Cerebellar cortex (tissue), 1 donor: ENCODE results near the gene OXLD1.
"Not testable (repeated sequence)": the region's sequence is repeated elsewhere in the genome, so short reads cannot be mapped to it uniquely, and the experiment has no call there.

ENCODE experiments used
- DNase-seq: peaks from one replicate; pipeline ENCODE4 v3.0.0-alpha.2; 2015; ENCODE audit warnings: low spot score

Gene OXLD1

DNA sequence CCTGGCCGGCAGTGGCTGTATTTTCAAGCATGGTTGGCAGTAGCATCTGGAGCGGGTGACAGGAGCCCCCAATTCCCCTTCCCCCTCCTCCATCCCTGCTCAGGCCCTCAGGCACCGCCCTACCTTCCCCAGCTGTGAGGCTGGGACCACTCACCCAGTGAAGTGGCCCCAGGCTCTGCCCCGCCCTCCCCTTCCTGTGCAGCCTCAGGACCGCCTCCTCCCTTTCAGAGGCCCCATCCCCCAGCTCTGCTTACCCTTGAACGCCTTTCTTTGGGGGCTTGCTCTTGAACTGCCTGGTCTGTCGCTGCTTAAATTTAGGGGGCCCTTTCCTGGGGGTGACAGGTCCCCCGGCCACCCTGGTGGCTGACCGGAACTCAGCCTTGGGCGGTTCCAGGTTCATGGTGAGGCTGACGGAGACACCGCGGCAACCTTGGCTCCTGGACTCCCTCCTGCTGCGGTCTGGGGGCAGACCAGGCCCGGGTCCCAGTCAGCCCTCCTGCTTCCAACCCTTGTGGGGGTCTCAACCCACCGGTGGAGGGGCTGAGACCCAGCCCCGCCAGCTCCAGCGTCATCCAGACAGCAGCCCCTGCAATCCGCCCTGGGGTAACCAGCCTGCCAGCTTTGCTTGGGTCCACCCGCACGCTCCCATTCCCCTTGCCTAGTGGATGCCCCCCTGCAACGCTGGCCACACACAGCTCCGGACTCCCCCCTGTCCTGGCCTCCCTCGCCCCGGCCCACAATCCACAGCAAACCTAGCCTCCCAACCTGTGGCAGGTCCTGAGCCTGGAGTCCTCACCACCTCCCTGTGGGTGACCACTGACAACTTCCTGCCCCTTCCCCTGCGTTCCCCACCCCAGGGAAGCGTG, 13.3 kb downstream of the OXLD1 start:
- DNase-seq = no peak

- no peak for DNase-seq
Observed at GRCh38 chr17:81651692-81652091, 14.7 kb downstream of the OXLD1 start.

GRCh38 chr17:81650951-81651350, 15.5 kb downstream of the OXLD1 start:
- DNase-seq = no peak

DNA sequence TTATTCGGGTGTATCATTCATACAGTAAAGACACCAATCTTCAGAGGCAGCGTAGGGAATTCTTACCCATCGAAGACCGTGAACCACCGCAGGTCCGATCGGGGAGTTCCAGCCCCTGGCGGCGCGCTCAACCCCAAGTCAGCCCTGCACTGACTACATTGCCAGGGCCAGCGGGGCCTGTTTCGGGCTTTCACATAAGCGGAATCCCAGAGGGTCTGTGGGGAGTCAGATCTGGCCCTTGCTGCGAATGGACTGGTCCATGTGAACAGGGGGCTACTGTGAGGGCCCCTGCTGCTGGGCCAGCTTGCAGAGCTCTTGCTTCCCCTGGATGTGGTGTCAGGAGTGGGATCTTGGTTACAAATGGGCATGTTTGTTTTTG, 17.7 kb downstream of the OXLD1 start:
- no peak for DNase-seq

GRCh38 chr17:81648013-81648706, 18.2 kb downstream of the OXLD1 start:
- peak; percentile 15 for DNase-seq

- DNase-seq = no peak
Observed at GRCh38 chr17:81647640-81648012, 18.8 kb downstream of the OXLD1 start.

DNA sequence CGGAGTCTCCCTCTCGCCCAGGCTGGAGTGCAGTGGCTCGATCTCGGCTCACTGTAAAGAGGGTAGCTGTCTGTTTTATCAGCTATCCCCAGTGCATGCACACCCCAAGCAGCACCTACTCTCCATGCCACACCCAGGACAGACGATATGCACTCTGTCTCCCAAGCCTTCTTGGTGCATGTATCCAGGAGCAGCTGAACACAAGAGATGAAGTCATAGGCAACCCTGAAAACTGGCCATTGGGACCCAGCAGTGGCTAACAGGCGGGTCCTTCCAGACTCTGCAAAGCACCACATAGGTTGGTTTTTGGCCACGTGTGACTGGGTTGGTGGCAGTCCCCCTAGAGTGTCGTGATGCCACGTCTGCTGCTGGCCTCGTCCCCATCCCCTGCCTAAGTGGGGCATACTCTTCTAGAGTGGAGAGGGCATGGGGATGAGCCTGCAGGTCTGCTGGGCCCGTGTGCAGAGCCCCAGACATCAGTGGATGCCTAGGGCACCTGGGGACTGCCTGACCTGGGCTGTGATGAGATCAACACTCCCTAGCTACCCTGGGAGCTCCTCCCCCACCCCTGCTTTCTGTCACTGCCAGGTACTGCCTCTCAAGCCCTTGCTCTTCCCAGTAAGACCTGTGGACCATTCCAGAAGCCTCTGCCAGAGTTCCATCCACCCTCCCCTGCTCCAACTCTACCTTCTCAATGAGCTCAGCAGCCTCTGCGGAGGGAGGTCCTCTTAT, 19.4 kb downstream of the OXLD1 start:
- peak; percentile 92 for DNase-seq

DNA sequence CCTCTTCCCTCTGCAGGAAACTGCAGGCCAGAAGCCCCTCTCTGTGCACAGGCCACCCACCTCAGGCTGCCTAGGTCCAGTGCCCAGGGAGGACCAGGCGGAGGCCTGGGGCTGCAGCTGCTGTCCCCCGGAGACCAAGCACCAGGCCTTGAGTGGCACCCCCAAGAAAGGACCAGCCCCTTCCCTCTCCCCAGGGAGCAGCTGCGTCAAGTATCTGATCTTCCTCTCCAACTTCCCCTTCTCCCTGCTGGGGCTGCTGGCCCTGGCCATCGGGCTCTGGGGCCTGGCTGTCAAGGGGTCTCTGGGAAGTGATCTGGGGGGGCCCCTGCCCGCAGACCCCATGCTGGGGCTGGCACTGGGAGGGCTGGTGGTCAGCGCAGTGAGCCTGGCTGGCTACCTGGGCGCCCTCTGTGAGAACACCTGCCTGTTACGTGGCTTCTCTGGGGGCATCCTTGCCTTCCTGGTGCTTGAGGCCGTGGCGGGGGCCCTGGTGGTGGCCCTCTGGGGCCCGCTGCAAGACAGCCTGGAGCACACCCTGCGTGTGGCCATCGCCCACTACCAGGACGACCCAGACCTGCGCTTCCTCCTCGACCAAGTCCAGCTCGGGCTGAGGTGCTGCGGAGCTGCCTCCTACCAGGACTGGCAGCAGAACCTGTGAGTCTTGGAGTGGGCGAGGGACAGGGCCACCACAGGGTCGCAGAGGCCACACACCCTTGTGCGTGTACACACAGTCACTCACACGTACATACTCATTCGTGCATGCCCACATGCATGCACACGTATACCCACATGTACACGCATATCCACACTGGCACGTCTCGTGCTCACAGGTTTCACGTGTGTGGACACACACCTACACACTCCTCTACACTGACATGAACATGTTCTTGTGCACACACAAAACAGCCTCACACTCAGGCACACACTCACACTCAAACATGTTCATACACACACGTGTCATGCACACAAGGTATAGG, 21.1 kb downstream of the OXLD1 start:
- DNase-seq = no peak

DNA sequence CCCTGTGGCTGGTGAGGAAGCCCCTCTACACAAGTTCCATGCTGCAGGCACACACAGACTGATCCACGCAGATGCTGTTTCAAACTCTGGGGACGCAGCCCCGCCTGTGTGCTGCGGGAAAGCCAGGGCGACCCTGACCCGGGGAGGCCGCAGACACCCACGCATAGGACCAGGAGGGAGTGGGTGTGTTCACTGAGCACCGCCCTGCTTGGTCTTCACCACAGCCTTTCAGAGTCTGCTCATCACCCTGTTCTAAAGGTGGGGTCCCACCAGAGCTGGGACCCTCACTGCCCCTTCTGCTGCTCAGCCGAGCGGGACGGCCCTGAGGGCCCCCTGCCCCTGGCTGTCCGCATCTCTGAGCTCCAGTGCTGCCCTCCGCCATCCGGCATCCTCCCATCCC, 21.9 kb downstream of the OXLD1 start:
- no peak for DNase-seq

DNA sequence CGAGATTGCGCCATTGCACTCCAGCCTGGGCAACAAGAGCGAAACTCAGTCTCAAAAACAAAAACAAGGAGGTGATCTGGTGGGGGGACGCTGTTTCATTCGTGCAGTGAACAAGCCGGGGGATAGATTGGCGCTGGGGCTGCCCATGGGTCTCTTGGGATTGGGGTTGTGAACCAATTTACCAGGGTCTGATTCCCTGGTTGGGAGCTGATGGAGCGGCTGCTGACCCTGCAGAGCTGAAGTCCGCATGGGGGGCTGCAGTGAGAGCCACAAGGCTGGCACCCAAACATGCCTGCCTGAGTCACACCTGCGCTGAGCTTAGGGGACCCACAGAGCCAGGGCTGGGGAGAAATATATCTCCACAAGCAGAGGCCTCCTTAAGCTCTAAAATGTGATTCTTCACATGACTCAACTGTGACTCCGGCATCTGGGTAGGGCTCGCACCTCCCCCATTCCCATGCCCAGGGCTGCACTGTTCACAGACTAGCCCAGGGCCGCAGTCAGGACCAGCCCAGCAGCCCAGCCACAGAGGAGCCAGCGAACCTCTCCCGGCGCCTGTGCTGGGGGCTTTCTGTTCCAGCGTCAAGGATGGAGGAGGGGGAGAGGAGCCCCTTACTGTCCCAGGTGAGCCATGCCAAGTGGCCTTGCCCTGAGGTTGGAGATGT, 24.4 kb downstream of the OXLD1 start:
- peak; percentile 63 for DNase-seq

- no peak for DNase-seq
Observed at GRCh38 chr17:81640011-81640410, 26.4 kb downstream of the OXLD1 start.

DNA sequence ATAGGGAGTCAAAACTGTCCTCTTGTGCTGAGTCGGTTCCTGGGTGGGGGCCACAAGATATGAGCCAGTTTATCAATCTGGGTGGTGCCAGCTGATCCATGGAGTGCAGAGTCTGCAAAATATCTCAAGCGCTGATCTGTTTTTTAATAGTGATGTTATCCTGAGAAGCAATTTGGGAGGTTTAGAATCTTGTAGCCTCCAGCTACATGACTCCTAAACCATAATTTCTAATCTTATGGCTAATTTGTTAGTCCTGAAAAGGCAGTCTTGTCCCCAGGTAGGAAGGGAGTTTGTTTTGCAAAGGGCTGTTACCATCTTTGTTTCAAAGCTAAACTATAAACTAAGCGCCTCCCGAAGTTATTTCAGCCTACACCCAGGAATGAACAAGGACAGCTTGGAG, 27.7 kb downstream of the OXLD1 start:
- no peak for DNase-seq

GRCh38 chr17:81636505-81637288, 29.7 kb downstream of the OXLD1 start, which contains the start of the genes NPLOC4 and TSPAN10:
NPLOC4 (minus strand) TSS chr17:81637112; CDS start chr17:81636930, 182 bp downstream.
TSPAN10 (plus strand) TSS chr17:81637196; CDS start chr17:81642413, 5,217 bp downstream.
- DNase-seq = peak; percentile 72

DNA sequence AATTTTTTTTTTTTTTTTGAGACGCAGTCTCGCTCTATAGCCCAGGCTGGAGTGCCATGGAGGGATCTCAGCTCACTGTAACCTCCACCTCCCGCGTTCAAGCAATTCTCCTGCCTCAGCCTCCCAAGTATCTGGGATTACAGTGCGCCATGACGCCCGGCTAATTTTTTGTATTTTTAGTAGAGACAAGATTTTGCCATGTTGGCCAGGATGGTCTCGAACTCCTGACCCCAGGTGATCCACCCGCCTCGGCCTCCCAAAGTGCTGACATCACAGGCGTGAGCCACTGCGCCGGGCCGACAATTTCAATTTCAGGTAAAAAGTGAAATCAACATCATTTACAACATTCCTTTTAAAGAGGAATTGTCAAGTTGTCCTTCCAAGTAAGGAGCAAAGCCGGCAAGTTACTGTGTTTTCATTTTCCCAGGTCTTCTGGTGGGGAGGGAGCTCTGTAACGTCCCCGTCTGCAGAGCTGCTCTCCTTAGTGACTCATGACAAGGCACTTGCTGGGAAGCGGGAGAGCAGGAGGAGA, 30.4 kb downstream of the OXLD1 start:
- no peak for DNase-seq

- DNase-seq = no peak
Observed at GRCh38 chr17:81635431-81635830, 31.0 kb downstream of the OXLD1 start.

GRCh38 chr17:81631482-81631881, 34.9 kb downstream of the OXLD1 start:
- no peak for DNase-seq

DNA sequence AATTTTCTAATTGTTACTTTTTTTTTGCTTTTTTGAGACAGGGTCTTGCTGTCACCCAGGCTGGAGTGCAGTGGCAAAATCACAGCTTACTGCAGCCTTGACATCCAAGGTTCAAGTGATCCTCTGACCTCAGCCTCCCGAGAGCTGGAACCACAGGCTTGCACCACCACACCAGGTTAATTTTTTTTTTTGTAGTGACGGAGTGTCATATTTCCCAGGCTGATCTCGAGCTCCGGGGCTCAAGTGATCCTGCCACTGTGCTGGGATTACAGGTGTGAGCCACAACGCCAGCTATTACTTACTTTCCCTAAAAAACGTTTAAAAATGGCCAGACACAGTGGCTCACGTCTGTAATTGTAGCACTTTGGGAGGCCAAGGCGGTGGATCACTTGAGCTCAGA, 36.1 kb downstream of the OXLD1 start:
- DNase-seq = no peak

DNA sequence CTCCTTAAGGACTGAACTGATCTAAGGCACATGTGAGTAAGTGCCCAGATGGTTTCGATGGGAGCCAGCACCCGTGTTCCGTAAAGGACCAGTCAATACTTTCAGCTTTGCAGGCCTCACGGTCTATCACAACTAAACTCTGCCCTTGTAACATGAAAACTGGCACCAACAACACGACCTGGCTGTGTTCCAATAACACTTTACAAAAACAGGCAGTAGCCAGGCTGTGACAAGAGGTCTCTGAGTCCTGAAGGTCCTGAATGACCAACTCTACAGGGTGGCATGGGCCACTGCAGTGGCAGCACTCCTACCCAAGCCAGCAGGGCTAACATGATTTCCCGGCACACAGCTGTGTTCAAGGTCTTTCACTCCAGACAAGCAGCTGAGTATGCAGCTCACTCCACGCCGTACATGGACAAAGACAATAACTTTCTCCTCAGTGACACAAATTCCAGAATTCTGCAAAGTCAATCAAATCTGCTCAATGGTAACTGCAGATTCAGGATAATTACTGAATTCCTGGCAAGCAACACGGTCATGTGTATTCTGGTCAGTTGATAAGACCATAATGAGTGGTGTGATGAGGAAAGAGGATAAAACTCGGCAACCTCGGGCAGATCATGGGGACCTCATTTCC, 44.8 kb downstream of the OXLD1 start:
- peak; percentile 24 for DNase-seq

DNA sequence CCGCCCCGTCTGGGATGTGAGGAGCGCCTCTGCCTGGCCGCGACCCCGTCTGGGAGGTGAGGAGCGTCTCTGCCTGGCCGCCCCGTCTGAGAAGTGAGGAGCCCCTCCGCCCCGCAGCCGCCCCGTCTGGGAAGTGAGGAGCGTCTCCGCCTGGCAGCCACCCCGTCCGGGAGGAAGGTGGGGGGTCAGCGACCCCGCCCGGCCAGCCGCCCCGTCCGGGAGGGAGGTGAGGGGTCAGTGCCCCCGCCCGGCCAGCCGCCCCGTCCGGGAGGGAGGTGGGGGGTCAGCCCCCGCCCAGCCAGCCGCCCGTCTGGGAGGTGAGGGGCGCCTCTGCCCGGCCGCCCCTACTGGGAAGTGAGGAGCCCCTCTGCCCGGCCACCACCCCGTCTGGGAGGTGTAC, 48.1 kb downstream of the OXLD1 start:
- DNase-seq = not testable (repeated sequence)
